Endodermal cell (in vitro differentiated cells): Measurements from ENCODE around the gene PNMA8C. TPM values are rescaled to one million over a fixed set of nuclear protein-coding genes. Genes with fewer than 3 reads are reported as not detected.

Source experiments
- DNase-seq: peaks from one replicate; pipeline ENCODE4 v3.0.0-alpha.2; 2017
- H3K27ac ChIP-seq: 2 replicates; pipeline ENCODE4 v1.5.1; 2013; ENCODE audit warnings: mild to moderate bottlenecking, low read depth, low read length, moderate library complexity
- H3K27me3 ChIP-seq: 2 replicates; pipeline ENCODE4 v1.6.1; 2013; ENCODE audit warnings: mild to moderate bottlenecking, low read length, moderate library complexity; ENCODE audit not compliant: insufficient read depth, control insufficient read depth, poor library complexity, severe bottlenecking
- H3K36me3 ChIP-seq: 2 replicates; pipeline ENCODE4 v1.7.0; 2013; ENCODE audit warnings: mild to moderate bottlenecking, low read length, moderate library complexity; ENCODE audit not compliant: control insufficient read depth, insufficient read depth
- H3K4me1 ChIP-seq: one replicate; pipeline ENCODE4 v1.7.0; 2013; ENCODE audit warnings: low read length; ENCODE audit not compliant: control insufficient read depth, insufficient read depth
- H3K4me3 ChIP-seq: 2 replicates; pipeline ENCODE4 v1.5.1; 2013; ENCODE audit warnings: mild to moderate bottlenecking, low read length, moderate library complexity
- H3K9ac ChIP-seq: 2 replicates; pipeline ENCODE4 v1.6.1; 2013; ENCODE audit warnings: mild to moderate bottlenecking, low read length, moderate library complexity; ENCODE audit not compliant: poor library complexity, severe bottlenecking; ENCODE audit errors: extremely low read depth
- H3K9me3 ChIP-seq: 2 replicates; pipeline ENCODE4 v1.6.1; 2013; ENCODE audit warnings: mild to moderate bottlenecking, low read length, moderate library complexity; ENCODE audit not compliant: control insufficient read depth
- H3K27ac Mint-ChIP-seq: 2 replicates; pipeline ENCODE4 v1.8.0; 2020; ENCODE audit warnings: mixed read lengths
- H3K27me3 Mint-ChIP-seq: 2 replicates; pipeline ENCODE4 v1.8.0; 2021; ENCODE audit warnings: mild to moderate bottlenecking, mixed read lengths; ENCODE audit not compliant: insufficient read depth
- H3K36me3 Mint-ChIP-seq: 2 replicates; pipeline ENCODE4 v1.8.0; 2020; ENCODE audit warnings: low read depth, mixed read lengths
- H3K4me1 Mint-ChIP-seq: 2 replicates; pipeline ENCODE4 v1.8.0; 2020; ENCODE audit warnings: mixed read lengths
- H3K4me3 Mint-ChIP-seq: 2 replicates; pipeline ENCODE4 v1.8.0; 2020; ENCODE audit warnings: mild to moderate bottlenecking, moderate library complexity, mixed read lengths
- H3K9me3 Mint-ChIP-seq: 2 replicates; pipeline ENCODE4 v1.8.0; 2020; ENCODE audit warnings: mild to moderate bottlenecking, mixed read lengths
- CTCF ChIP-seq: fragments of 200-600 bp; sonication (generic); conservative IDR thresholded peaks from 2 replicates; pipeline ENCODE4 v1.5.0; 2021; ENCODE audit warnings: antibody characterized with exemption, mild to moderate bottlenecking
- WGBS, 2 experiments: methylation state at CpG; one replicate each; pipeline versions ENCODE4 v1.1.5 to v1.1.7; 2013; ENCODE audit warnings: missing lambda C conversion rate in 2 of 2, mixed read lengths in 1 of 2; ENCODE audit not compliant: insufficient coverage in 1 of 2, insufficient read length in 1 of 2; 5-methylcytosine and 5-hydroxymethylcytosine counted together
- total RNA-seq, 2 donors: library from RNA; stranded (reverse); fragmentation: NEBNext Ultra II Directional in 1 of 2; extraction: Animal tissue kit (Norgen Biotek cat#: 25700) in 1 of 2; gene quantifications; 2 replicates in 1 of 2; 3 replicates in 1 of 2; pipeline ENCODE4 v1.2.1, GENCODE V29; 2021

Gene PNMA8C
- total RNA-seq, 2 donors from 2014 or later, result 0.20 to 0.33 TPM

GRCh38 chr19:46472592-46472991, 43.9 kb upstream of the PNMA8C start:
- Histone ChIP-seq H3K27ac (no peak overlapping the region), H3K36me3 (peaks cover 16% of the 10 kb centered on the region), H3K4me1 (peaks cover 7% of the 10 kb centered on the region), H3K9me3 (no peaks in the 10 kb centered on the region), H3K4me3 (no peak overlapping the region), H3K9ac (no peak overlapping the region), H3K27me3 (no peaks in the 10 kb centered on the region)
- H3K4me1 Mint-ChIP-seq, result peaks cover 6% of the 10 kb centered on the region
- DNase-seq, result no peak
- H3K27ac Mint-ChIP-seq, result no peak overlapping the region
- no peaks in the 10 kb centered on the region for H3K9me3 Mint-ChIP-seq
- 88 to 95% methylated on average over 4 of the region's 4 CpGs for WGBS, 2 experiments
- H3K27me3 Mint-ChIP-seq, result peaks cover 2% of the 10 kb centered on the region
- TF ChIP-seq CTCF, result no peak
- peaks cover 18% of the 10 kb centered on the region for H3K36me3 Mint-ChIP-seq
- no peak overlapping the region for H3K4me3 Mint-ChIP-seq

- H3K4me1 ChIP-seq, result peaks cover 7% of the 10 kb centered on the region
- peak overlapping the region; percentile 82 for H3K9ac ChIP-seq
- peaks cover 19% of the 10 kb centered on the region for H3K36me3 ChIP-seq
- Mint-ChIP-seq H3K27me3 (peaks cover 2% of the 10 kb centered on the region), H3K9me3 (no peaks in the 10 kb centered on the region), H3K36me3 (peaks cover 23% of the 10 kb centered on the region), H3K4me3 (peak overlapping the region; percentile 65), H3K27ac (no peak overlapping the region), H3K4me1 (peaks cover 6% of the 10 kb centered on the region)
- H3K27me3 ChIP-seq, result no peaks in the 10 kb centered on the region
- DNase-seq, result no peak
- no peak for TF ChIP-seq CTCF
- H3K9me3 ChIP-seq, result no peaks in the 10 kb centered on the region
- 67 to 70% methylated on average over 7 to 11 of the region's 11 CpGs for WGBS, 2 experiments
- peak overlapping the region; percentile 77 for H3K27ac ChIP-seq
- peak overlapping the region; percentile 92 for H3K4me3 ChIP-seq
Observed at GRCh38 chr19:46471811-46472543, 43.2 kb upstream of the PNMA8C start.

- Histone ChIP-seq H3K4me3 (peak within 1 kb of the TSS; percentile 92), H3K9ac (peak within 1 kb of the TSS; percentile 82), H3K36me3 (peaks cover 26% of the 10 kb centered on the region), H3K27ac (peak within 1 kb of the TSS; percentile 77), H3K4me1 (peaks cover 7% of the 10 kb centered on the region), H3K27me3 (no peaks in the 10 kb centered on the region), H3K9me3 (no peaks in the 10 kb centered on the region)
- H3K27me3 Mint-ChIP-seq, result peaks cover 2% of the 10 kb centered on the region
- no peaks in the 10 kb centered on the region for H3K9me3 Mint-ChIP-seq
- WGBS, 2 experiments, result 0 to 2% methylated on average over 38 to 57 of the region's 57 CpGs
- TF ChIP-seq CTCF, result peak; percentile 27
- H3K36me3 Mint-ChIP-seq, result peaks cover 30% of the 10 kb centered on the region
- H3K27ac Mint-ChIP-seq, result peak within 1 kb of the TSS; percentile 26
- H3K4me1 Mint-ChIP-seq, result peaks cover 6% of the 10 kb centered on the region
- H3K4me3 Mint-ChIP-seq, result peak within 1 kb of the TSS; percentile 65
- peak; percentile 96 for DNase-seq
Observed at GRCh38 chr19:46471116-46471733, 42.5 kb upstream of the PNMA8C start, which contains the start of gene PNMA8A. TSS of gene PNMA8A (minus strand) at chr19:46471563. CDS start at chr19:46471035, 528 bp downstream.
